SU-DHL-6 (cell line): ENCODE measurements around the gene TMEM163.

Experiments used
- H2AFZ ChIP-seq: fragments of 200-600 bp; sonication (generic); 2 replicates; pipeline ENCODE4 v1.6.1; 2014; ENCODE audit warnings: low read depth, mild to moderate bottlenecking, moderate library complexity, mixed read lengths, antibody characterized with exemption, low read length; ENCODE audit not compliant: severe bottlenecking
- H3F3A ChIP-seq: fragments of 200-600 bp; shearing (Covaris generic); 2 replicates; pipeline ENCODE4 v1.6.0; 2016; ENCODE audit warnings: antibody characterized with exemption, mild to moderate bottlenecking; ENCODE audit not compliant: insufficient read depth
- H3K27ac ChIP-seq: fragments of 200-600 bp; sonication (generic); 2 replicates; pipeline ENCODE4 v1.5.1; 2016; ENCODE audit warnings: low read depth, mild to moderate bottlenecking, low read length, moderate library complexity, mixed read lengths
- H3K27me3 ChIP-seq: fragments of 200-600 bp; sonication (generic), shearing (Covaris generic); 2 replicates; pipeline ENCODE4 v1.6.0; 2014; ENCODE audit warnings: mild to moderate bottlenecking, low read length
- H3K36me3 ChIP-seq: fragments of 200-600 bp; sonication (generic); 2 replicates; pipeline ENCODE4 v1.6.1; 2014; ENCODE audit warnings: mild to moderate bottlenecking, low read length, mixed read lengths
- H3K4me2 ChIP-seq: fragments of 300-600, 200-600 bp; shearing (Covaris generic), sonication (generic); 2 replicates; pipeline ENCODE4 v1.6.0; 2014; ENCODE audit warnings: low read length, low read depth, mild to moderate bottlenecking; ENCODE audit not compliant: poor library complexity, severe bottlenecking
- H3K4me3 ChIP-seq: fragments of 200-600 bp; sonication (generic); 2 replicates; pipeline ENCODE4 v1.5.1; 2014; ENCODE audit warnings: antibody characterized with exemption, low read length, mild to moderate bottlenecking, mixed read lengths; ENCODE audit not compliant: insufficient read depth, poor library complexity, severe bottlenecking
- H3K79me2 ChIP-seq: fragments of 200-600 bp; sonication (generic); 2 replicates; pipeline ENCODE4 v1.6.1; 2014; ENCODE audit warnings: mild to moderate bottlenecking, low read length, moderate library complexity; ENCODE audit not compliant: insufficient read depth
- H3K9ac ChIP-seq: fragments of 200-600 bp; sonication (generic); 2 replicates; pipeline ENCODE4 v1.7.0; 2014; ENCODE audit warnings: mild to moderate bottlenecking, low read length
- H3K9me2 ChIP-seq: fragments of 200-600 bp; sonication (generic); replicated peaks from 2 replicates; pipeline ENCODE4 v1.6.1; 2014; ENCODE audit warnings: low read length; ENCODE audit not compliant: insufficient read depth
- H3K9me3 ChIP-seq: fragments of 200-600 bp; sonication (generic); 2 replicates; pipeline ENCODE4 v1.6.1; 2014; ENCODE audit warnings: low read length, mixed read lengths; ENCODE audit not compliant: insufficient read depth
- H4K20me1 ChIP-seq: fragments of 200-600 bp; sonication (generic); 2 replicates; pipeline ENCODE4 v1.6.1; 2014; ENCODE audit warnings: low read depth, mild to moderate bottlenecking, antibody characterized with exemption, low read length, moderate library complexity, mixed read lengths
- EZH2phosphoT487 ChIP-seq: fragments of 200-600 bp; sonication (generic), shearing (Covaris generic); conservative IDR thresholded peaks from 2 replicates; pipeline ENCODE4 v1.6.1; 2018; ENCODE audit warnings: mild to moderate bottlenecking, antibody characterized with exemption, low read length, moderate library complexity, mixed read lengths
- TF ChIP-seq, protein P1 (sequence below): fragments of 200-600 bp; sonication (generic); IDR thresholded peaks from one replicate; pipeline ENCODE4 v1.5.1; 2017; ENCODE audit warnings: antibody characterized with exemption, mild to moderate bottlenecking, low read length, moderate library complexity; ENCODE audit not compliant: insufficient read depth, poor library complexity, severe bottlenecking

The TMEM163 gene

DNA sequence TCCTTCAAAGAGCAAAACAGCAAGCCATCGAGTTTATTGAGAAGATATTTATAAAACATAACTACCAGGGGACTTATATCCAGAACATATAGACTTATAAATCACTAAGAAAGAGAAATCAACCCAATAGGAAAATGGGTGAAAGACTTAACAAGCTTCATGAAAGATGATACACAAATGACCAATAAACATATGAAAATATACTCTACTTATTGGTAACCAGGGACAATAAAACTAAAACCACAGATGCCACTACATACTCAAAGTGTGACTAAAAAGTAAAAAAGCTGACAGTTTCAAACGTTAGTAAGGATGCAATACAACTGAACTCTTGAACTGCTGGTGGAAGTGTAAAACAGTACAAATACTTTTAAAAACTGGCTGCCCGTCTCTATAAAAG lies 154.3 kb downstream of the TMEM163 start:
- Histone ChIP-seq H4K20me1 (no peaks in the 10 kb centered on the region), H3K36me3 (no peaks in the 10 kb centered on the region), H3K4me3 (no peak overlapping the region), H3K9me2 (no peaks in the 10 kb centered on the region), H3F3A (no peaks in the 10 kb centered on the region), H3K27me3 (no peaks in the 10 kb centered on the region), H3K4me2 (no peak overlapping the region), H2AFZ (no peak overlapping the region), H3K9ac (no peak overlapping the region), H3K27ac (no peak overlapping the region), H3K9me3 (no peaks in the 10 kb centered on the region), H3K79me2 (no peaks in the 10 kb centered on the region)
- no peak for TF ChIP-seq EZH2phosphoT487
- TF ChIP-seq, protein P1, sequence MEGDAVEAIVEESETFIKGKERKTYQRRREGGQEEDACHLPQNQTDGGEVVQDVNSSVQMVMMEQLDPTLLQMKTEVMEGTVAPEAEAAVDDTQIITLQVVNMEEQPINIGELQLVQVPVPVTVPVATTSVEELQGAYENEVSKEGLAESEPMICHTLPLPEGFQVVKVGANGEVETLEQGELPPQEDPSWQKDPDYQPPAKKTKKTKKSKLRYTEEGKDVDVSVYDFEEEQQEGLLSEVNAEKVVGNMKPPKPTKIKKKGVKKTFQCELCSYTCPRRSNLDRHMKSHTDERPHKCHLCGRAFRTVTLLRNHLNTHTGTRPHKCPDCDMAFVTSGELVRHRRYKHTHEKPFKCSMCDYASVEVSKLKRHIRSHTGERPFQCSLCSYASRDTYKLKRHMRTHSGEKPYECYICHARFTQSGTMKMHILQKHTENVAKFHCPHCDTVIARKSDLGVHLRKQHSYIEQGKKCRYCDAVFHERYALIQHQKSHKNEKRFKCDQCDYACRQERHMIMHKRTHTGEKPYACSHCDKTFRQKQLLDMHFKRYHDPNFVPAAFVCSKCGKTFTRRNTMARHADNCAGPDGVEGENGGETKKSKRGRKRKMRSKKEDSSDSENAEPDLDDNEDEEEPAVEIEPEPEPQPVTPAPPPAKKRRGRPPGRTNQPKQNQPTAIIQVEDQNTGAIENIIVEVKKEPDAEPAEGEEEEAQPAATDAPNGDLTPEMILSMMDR, result no peak

DNA sequence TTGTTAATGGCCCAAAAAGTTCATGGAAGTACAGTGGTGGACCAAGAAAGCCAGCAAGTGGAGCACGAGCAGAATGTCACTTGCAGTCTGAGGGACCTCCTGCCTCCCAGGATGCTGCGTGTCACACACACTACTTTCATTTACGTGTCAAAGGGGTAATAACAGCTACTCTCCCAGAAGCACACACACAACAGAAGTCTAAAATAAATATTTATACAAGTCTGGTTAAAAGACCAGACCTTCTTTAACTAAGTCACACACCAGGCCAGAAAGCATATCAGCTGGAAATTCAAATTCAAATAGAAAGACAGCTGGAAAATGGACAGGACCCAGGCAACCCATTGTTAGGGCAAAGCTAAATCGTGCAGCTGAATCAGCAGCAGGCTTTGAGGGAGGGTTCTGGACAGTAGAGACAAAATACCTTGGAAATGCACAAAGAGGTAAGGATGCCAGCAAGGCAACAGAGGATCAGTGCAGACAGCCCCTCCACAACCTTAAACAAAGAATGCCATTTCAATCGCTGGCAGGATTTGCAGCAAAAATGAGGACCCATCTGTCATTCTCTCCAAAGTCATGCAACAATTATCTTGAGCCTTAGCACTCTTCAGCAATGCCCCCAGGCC lies 160.5 kb downstream of the TMEM163 start:
- H2AFZ ChIP-seq, result no peak overlapping the region

DNA sequence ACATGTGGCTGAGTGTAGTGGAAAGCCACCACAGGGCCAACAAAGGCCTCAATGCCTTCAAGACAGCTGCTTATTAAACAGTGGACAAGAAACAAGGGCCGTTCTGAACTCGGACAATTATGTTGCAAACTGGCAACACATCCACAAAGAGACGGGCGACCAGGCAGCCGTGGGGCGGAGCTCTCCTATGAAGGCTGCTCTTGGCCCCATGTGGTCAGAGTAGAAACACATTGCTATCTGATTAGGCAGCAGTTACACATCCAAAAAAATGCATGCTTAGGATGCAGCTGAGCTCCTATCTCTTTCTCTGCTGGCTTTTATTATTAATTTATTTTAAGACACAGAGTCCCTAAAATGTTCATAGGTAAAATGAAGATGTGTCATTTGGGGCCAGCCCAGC lies 163.4 kb downstream of the TMEM163 start:
- H3K9ac ChIP-seq, result no peak overlapping the region
- no peak overlapping the region for H3K4me2 ChIP-seq
- no peaks in the 10 kb centered on the region for H3K9me3 ChIP-seq
- no peaks in the 10 kb centered on the region for H3K9me2 ChIP-seq
- H4K20me1 ChIP-seq, result no peaks in the 10 kb centered on the region
- H3F3A ChIP-seq, result no peaks in the 10 kb centered on the region
- no peak overlapping the region for H3K4me3 ChIP-seq
- no peaks in the 10 kb centered on the region for H3K79me2 ChIP-seq
- H3K27me3 ChIP-seq, result no peaks in the 10 kb centered on the region
- H2AFZ ChIP-seq, result no peak overlapping the region
- no peaks in the 10 kb centered on the region for H3K36me3 ChIP-seq
- TF ChIP-seq, protein P1, result no peak
- no peak for TF ChIP-seq EZH2phosphoT487
- H3K27ac ChIP-seq, result no peak overlapping the region

More for the DNA sequence above, 160.5 kb downstream of the TMEM163 start:
- H3K9me2 ChIP-seq, result no peaks in the 10 kb centered on the region
- H3K9me3 ChIP-seq, result no peaks in the 10 kb centered on the region
- H3K36me3 ChIP-seq, result no peaks in the 10 kb centered on the region
- no peaks in the 10 kb centered on the region for H3K27me3 ChIP-seq
- no peaks in the 10 kb centered on the region for H3F3A ChIP-seq
- TF ChIP-seq EZH2phosphoT487, result no peak
- TF ChIP-seq, protein P1, result no peak
- no peak overlapping the region for H3K4me3 ChIP-seq
- no peaks in the 10 kb centered on the region for H4K20me1 ChIP-seq
- H3K79me2 ChIP-seq, result no peaks in the 10 kb centered on the region
- H3K4me2 ChIP-seq, result no peak overlapping the region
- no peak overlapping the region for H3K27ac ChIP-seq
- no peak overlapping the region for H3K9ac ChIP-seq
